SU-DHL-6 (cell line): ENCODE results near the gene OR2AG1.
"Not testable (repeated sequence)": the region's sequence is repeated elsewhere in the genome, so short reads cannot be mapped to it uniquely, and the experiment has no call there.

Source experiments
- H2AFZ ChIP-seq: fragments of 200-600 bp; sonication (generic); 2 replicates; pipeline ENCODE4 v1.6.1; 2014; ENCODE audit warnings: low read depth, mild to moderate bottlenecking, moderate library complexity, mixed read lengths, antibody characterized with exemption, low read length; ENCODE audit not compliant: severe bottlenecking
- H3F3A ChIP-seq: fragments of 200-600 bp; shearing (Covaris generic); 2 replicates; pipeline ENCODE4 v1.6.0; 2016; ENCODE audit warnings: antibody characterized with exemption, mild to moderate bottlenecking; ENCODE audit not compliant: insufficient read depth
- H3K27ac ChIP-seq: fragments of 200-600 bp; sonication (generic); 2 replicates; pipeline ENCODE4 v1.5.1; 2016; ENCODE audit warnings: low read depth, mild to moderate bottlenecking, low read length, moderate library complexity, mixed read lengths
- H3K27me3 ChIP-seq: fragments of 200-600 bp; sonication (generic), shearing (Covaris generic); 2 replicates; pipeline ENCODE4 v1.6.0; 2014; ENCODE audit warnings: mild to moderate bottlenecking, low read length
- H3K36me3 ChIP-seq: fragments of 200-600 bp; sonication (generic); 2 replicates; pipeline ENCODE4 v1.6.1; 2014; ENCODE audit warnings: mild to moderate bottlenecking, low read length, mixed read lengths
- H3K4me2 ChIP-seq: fragments of 300-600, 200-600 bp; shearing (Covaris generic), sonication (generic); 2 replicates; pipeline ENCODE4 v1.6.0; 2014; ENCODE audit warnings: low read length, low read depth, mild to moderate bottlenecking; ENCODE audit not compliant: poor library complexity, severe bottlenecking
- H3K4me3 ChIP-seq: fragments of 200-600 bp; sonication (generic); 2 replicates; pipeline ENCODE4 v1.5.1; 2014; ENCODE audit warnings: antibody characterized with exemption, low read length, mild to moderate bottlenecking, mixed read lengths; ENCODE audit not compliant: insufficient read depth, poor library complexity, severe bottlenecking
- H3K79me2 ChIP-seq: fragments of 200-600 bp; sonication (generic); 2 replicates; pipeline ENCODE4 v1.6.1; 2014; ENCODE audit warnings: mild to moderate bottlenecking, low read length, moderate library complexity; ENCODE audit not compliant: insufficient read depth
- H3K9ac ChIP-seq: fragments of 200-600 bp; sonication (generic); 2 replicates; pipeline ENCODE4 v1.7.0; 2014; ENCODE audit warnings: mild to moderate bottlenecking, low read length
- H3K9me2 ChIP-seq: fragments of 200-600 bp; sonication (generic); replicated peaks from 2 replicates; pipeline ENCODE4 v1.6.1; 2014; ENCODE audit warnings: low read length; ENCODE audit not compliant: insufficient read depth
- H3K9me3 ChIP-seq: fragments of 200-600 bp; sonication (generic); 2 replicates; pipeline ENCODE4 v1.6.1; 2014; ENCODE audit warnings: low read length, mixed read lengths; ENCODE audit not compliant: insufficient read depth
- H4K20me1 ChIP-seq: fragments of 200-600 bp; sonication (generic); 2 replicates; pipeline ENCODE4 v1.6.1; 2014; ENCODE audit warnings: low read depth, mild to moderate bottlenecking, antibody characterized with exemption, low read length, moderate library complexity, mixed read lengths
- EZH2phosphoT487 ChIP-seq: fragments of 200-600 bp; sonication (generic), shearing (Covaris generic); conservative IDR thresholded peaks from 2 replicates; pipeline ENCODE4 v1.6.1; 2018; ENCODE audit warnings: mild to moderate bottlenecking, antibody characterized with exemption, low read length, moderate library complexity, mixed read lengths
- TF ChIP-seq, protein P1 (sequence below): fragments of 200-600 bp; sonication (generic); IDR thresholded peaks from one replicate; pipeline ENCODE4 v1.5.1; 2017; ENCODE audit warnings: antibody characterized with exemption, mild to moderate bottlenecking, low read length, moderate library complexity; ENCODE audit not compliant: insufficient read depth, poor library complexity, severe bottlenecking

The OR2AG1 gene

GRCh38 chr11:6799402-6799801 lies 16.6 kb downstream of the OR2AG1 start, which contains the start of gene OR6A2:
Gene OR6A2, minus strand, starts transcription at chr11:6799689. Its CDS starts 3,981 bp downstream, at chr11:6795708.
- no peaks in the 10 kb centered on the region for H3K79me2 ChIP-seq
- no peak within 1 kb of the TSS for H2AFZ ChIP-seq
- no peaks in the 10 kb centered on the region for H3K36me3 ChIP-seq
- no peaks in the 10 kb centered on the region for H3F3A ChIP-seq
- no peaks in the 10 kb centered on the region for H3K9me3 ChIP-seq
- no peaks in the 10 kb centered on the region for H3K27me3 ChIP-seq
- no peaks in the 10 kb centered on the region; the same call in 1 of the 2 replicates for H4K20me1 ChIP-seq
- no peak within 1 kb of the TSS for H3K4me3 ChIP-seq
- H3K9me2 ChIP-seq = no peaks in the 10 kb centered on the region
- TF ChIP-seq, protein P1, sequence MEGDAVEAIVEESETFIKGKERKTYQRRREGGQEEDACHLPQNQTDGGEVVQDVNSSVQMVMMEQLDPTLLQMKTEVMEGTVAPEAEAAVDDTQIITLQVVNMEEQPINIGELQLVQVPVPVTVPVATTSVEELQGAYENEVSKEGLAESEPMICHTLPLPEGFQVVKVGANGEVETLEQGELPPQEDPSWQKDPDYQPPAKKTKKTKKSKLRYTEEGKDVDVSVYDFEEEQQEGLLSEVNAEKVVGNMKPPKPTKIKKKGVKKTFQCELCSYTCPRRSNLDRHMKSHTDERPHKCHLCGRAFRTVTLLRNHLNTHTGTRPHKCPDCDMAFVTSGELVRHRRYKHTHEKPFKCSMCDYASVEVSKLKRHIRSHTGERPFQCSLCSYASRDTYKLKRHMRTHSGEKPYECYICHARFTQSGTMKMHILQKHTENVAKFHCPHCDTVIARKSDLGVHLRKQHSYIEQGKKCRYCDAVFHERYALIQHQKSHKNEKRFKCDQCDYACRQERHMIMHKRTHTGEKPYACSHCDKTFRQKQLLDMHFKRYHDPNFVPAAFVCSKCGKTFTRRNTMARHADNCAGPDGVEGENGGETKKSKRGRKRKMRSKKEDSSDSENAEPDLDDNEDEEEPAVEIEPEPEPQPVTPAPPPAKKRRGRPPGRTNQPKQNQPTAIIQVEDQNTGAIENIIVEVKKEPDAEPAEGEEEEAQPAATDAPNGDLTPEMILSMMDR = no peak
- TF ChIP-seq EZH2phosphoT487 = no peak
- no peak within 1 kb of the TSS for H3K4me2 ChIP-seq
- H3K9ac ChIP-seq = no peak within 1 kb of the TSS
- H3K27ac ChIP-seq = no peak within 1 kb of the TSS

GRCh38 chr11:6801075-6801474 lies 18.3 kb downstream of the OR2AG1 start:
- H3K4me2 ChIP-seq, H3K9me3 ChIP-seq, H4K20me1 ChIP-seq, H3K27me3 ChIP-seq, H3K36me3 ChIP-seq, H2AFZ ChIP-seq, H3K9me2 ChIP-seq, H3K27ac ChIP-seq, H3F3A ChIP-seq, H3K79me2 ChIP-seq, H3K4me3 ChIP-seq, H3K9ac ChIP-seq: not testable (repeated sequence)

DNA sequence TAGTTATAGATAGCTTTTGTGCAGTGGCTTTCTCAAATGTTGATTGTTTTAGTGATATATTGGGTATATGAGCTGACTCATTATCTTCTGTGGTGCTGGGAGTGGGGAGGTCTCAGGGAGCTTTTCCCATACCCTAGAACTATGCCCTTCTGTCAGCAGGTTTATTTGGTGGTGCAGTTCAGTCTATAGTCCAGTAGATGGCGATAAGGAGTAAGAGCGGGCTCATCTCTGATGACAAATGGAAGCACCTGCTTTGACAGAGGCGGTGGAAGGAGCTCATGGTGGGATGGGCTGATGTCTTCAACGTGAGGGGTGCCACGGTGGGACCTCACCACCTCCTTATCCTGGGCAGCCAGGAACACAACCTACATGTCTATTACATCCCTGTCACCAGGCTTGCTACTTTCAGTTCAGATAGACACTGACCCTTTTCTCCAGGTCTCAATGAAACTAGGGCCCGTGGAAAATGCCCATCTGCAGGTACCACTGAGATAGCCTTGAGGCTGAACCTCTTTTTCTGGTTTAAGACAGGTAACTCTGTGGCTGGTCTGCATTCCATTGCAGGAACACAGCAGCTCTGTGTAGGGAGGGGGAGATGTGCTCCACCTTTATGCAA lies 29.7 kb downstream of the OR2AG1 start:
- no peaks in the 10 kb centered on the region for H3K36me3 ChIP-seq
- H3K27me3 ChIP-seq = no peaks in the 10 kb centered on the region
- no peak overlapping the region for H3K4me3 ChIP-seq
- TF ChIP-seq EZH2phosphoT487 = no peak
- TF ChIP-seq, protein P1 = peak; percentile 94
- H3K27ac ChIP-seq = no peak overlapping the region
- no peaks in the 10 kb centered on the region for H3K9me3 ChIP-seq
- H3F3A ChIP-seq = no peaks in the 10 kb centered on the region
- no peaks in the 10 kb centered on the region for H3K79me2 ChIP-seq
- H4K20me1 ChIP-seq = no peaks in the 10 kb centered on the region
- H2AFZ ChIP-seq = no peak overlapping the region
- no peak overlapping the region for H3K4me2 ChIP-seq
- no peaks in the 10 kb centered on the region for H3K9me2 ChIP-seq
- no peak overlapping the region for H3K9ac ChIP-seq

- no peak for TF ChIP-seq EZH2phosphoT487
- TF ChIP-seq, protein P1 = no peak
- H2AFZ ChIP-seq = no peak overlapping the region
- no peaks in the 10 kb centered on the region for H3K9me2 ChIP-seq
- H3K27ac ChIP-seq = no peak overlapping the region
- no peaks in the 10 kb centered on the region for H3K27me3 ChIP-seq
- no peaks in the 10 kb centered on the region for H4K20me1 ChIP-seq
- H3K9ac ChIP-seq = no peak overlapping the region
- H3K4me3 ChIP-seq = no peak overlapping the region
- no peaks in the 10 kb centered on the region for H3K79me2 ChIP-seq
- H3K36me3 ChIP-seq = no peaks in the 10 kb centered on the region
- no peaks in the 10 kb centered on the region for H3F3A ChIP-seq
- no peak overlapping the region for H3K4me2 ChIP-seq
- peaks cover 6% of the 10 kb centered on the region; the same call in 1 of the 2 replicates for H3K9me3 ChIP-seq
Measured at GRCh38 chr11:6813656-6814055, 30.8 kb downstream of the OR2AG1 start.
